GM21360 (cell line): Measurements from ENCODE around the gene ADARB2.
"Not testable (repeated sequence)": the region's sequence is repeated elsewhere in the genome, so short reads cannot be mapped to it uniquely, and the experiment has no call there.

Source experiments
- ATAC-seq: cut with Tn5 transposase; IDR thresholded peaks from one replicate; pipeline ENCODE4 v1.9.1; 2021; ENCODE audit warnings: mild to moderate bottlenecking, moderate library complexity; ENCODE audit not compliant: unreplicated experiment

ADARB2 gene

GRCh38 chr10:1617376-1618317 lies 119.7 kb downstream of the ADARB2 start:
- ATAC-seq, result not testable (repeated sequence)

- not testable (repeated sequence) for ATAC-seq
Measured at GRCh38 chr10:1616701-1617100, 120.6 kb downstream of the ADARB2 start.

DNA sequence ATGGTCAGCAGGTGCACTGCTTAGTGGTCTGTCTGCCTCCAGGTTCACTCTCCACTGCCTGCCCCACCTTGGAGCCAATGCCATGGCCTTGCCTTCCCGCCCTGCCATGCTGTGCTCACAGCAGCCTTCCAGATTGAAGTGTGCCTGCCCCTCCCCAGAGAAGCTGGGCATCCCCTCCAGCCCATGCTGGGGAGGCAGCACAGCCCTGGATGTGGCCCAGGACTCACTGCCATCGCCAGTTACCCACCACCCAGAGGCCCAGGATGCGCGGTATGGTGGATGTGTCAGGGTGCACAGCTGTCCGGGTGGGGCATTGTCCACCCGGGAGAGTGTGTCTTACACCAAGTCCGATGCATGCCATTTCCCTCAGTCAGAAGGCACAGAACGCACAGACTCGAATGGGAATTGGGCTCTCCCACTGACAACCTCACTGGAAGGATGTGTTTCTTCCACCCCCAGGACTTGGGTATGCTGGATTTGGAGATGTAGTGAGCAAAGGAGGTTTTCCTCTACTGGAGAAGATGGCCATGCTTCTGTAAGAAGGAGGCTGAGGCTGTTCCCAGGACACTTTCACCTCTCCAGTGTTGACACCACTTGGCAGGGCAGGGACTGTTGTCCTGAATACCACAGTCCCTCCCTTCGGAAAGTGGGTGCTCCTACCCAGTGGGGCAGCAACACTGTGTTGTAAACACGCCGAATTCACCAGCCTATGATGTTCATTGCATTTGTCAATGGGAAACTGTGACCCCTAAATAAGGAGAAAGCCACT lies 122.0 kb downstream of the ADARB2 start:
- ATAC-seq, result no peak

DNA sequence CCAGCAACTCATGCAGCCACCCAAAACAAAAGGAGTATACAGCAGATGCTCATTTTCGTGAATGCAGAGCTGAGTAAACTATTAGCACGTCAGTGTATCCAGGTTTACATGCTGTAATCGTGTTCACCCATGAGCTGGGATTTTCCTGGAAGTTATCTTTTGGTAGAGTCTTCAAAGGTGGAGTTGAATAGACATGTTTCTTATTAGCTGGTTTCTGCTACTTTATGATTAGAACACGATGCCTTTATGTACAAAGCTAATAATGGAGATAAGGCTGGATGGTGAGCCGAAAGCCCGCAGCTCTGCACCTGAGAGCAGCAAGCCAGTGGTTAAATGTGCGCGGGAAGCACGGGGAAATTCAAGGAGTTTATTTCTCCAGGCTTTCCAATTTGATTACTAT lies 123.8 kb downstream of the ADARB2 start:
- no peak for ATAC-seq

GRCh38 chr10:1612908-1613307 lies 124.4 kb downstream of the ADARB2 start:
- no peak for ATAC-seq

GRCh38 chr10:1611936-1612550 lies 125.3 kb downstream of the ADARB2 start:
- no peak for ATAC-seq

DNA sequence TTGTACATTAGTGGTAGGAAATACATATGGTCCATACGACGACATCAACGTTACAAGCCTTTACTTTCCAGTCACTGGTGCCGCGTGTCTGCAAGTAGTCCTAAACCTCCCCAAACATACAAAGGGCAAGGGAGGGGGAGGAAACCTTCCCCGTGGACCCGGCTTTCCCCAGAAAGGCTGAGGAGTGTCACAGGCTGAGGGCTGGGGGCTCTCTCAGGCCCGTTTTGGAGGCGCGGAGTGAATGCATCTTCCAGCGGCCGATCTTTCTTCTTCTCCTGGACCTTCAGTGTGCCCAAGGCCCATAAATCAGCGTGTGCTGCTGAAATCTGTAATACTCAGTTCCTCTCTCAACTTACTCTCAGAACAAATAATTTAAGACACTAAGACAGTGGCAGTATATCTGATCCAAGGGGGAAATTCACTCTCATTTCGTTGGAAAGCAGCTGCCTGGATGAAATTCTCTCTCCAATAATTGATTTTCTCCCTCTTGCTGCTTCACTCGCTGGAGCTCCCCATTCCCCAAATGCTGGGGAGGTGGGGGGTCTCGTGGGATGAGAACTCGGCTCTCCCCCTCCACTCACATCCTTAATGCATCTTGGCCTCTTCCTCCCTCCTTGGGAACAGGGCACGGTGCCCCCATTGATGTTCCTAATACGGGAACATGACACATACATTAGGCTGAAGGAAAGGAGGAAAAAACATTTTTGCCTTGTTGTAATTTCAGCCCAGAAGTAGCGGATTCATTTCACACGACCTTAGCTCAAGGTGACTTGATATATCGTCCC lies 126.1 kb downstream of the ADARB2 start:
- no peak for ATAC-seq

GRCh38 chr10:1609648-1609970 lies 127.7 kb downstream of the ADARB2 start:
- no peak for ATAC-seq

DNA sequence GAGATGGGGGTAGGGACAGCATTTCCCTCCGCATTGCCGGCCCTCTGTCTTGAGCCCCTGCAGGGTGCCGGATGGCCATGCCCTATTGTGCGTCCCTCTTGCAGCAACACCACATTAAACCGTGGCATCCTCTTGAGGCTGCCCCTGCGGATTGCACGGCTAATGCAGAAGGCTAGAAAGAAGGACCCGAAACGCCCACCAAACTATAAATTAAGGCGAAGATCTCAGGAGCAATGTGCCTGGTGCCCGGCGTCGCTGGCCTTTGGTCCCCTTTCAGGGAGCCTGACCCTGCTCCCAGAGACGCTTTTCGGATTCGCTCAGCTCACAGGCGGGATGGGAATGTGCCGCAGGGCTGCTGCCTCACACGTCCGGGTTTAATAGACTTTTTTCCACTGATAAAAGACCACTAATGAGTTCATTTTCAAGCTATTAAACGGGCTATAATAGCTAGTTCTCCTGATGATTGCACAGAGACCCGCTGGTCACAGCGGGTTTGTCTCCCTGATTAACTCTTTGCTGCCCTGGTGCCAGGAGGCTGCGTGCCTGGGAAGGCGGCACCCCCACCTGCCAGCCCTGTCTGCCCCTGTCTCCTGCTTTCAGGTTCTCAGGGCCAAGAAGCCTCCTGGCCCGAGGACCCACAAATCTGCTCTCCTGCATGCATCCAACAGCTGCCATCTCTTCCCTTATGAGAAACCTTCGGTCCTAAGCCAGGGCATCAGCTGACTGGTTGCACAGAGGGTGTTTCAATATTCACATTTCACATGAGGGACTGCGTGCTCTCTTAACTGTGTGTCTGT lies 128.3 kb downstream of the ADARB2 start:
- ATAC-seq, result no peak

DNA sequence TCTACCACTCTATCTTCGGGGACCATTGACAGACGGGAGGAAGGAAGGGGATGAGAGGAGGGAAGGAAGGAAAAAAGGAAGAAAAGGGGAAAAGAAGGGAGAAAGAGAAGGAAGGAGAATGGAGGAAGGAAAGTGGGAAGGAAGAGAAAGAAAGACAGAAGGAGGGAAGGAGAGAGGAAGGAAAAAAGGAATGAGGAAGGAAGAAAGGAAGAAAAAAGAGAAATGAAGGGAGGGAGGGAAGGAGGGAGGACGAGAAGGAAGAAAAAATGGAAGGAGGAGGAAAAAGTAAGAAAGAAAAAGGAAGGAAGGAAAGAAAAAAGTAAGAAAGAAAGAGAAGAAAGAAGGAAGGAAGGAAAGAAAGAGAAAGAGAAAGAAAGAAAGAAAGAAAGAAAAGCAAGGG lies 128.9 kb downstream of the ADARB2 start:
- ATAC-seq, result no peak

DNA sequence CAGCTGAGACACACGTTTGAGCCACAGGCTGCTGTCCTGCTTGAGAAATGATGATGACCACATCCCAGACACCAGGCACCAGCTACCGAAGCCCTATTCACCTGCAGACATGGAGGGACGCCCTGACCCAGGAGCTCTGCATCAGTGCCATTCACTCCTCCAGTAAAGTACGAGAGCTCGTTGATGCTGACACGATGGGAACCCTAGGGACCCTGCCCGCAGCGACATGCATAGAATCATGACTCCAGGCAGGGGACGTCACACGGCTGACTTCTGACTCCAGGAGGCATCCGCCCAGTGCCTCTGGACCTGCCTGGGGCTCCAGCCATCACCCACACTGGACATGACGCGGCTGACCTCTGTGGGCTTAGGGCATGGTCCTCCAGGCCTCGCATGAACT lies 129.9 kb downstream of the ADARB2 start:
- no peak for ATAC-seq

- ATAC-seq, result no peak
Measured at GRCh38 chr10:1605999-1606940, 131.1 kb downstream of the ADARB2 start.

GRCh38 chr10:1605121-1605520 lies 132.2 kb downstream of the ADARB2 start:
- ATAC-seq, result no peak

DNA sequence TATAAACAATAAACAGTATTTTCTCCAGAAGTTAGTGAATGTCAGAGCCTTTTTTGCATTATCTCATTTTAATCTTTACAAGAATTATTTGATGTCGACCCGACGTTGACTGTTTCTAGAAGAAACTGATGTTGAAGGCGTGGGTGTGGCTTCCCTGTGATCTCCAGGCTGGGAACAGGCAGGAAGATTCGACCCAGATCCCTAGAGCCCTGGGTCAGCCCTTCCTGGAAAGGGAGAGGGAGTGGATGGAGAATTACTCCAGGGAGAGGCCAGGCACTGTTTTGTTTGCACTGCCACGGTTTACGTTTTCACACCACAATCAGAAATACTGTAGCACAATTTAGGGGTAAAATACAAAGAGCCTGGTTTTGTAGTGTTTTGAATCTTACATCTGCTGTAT lies 133.1 kb downstream of the ADARB2 start:
- ATAC-seq, result no peak

DNA sequence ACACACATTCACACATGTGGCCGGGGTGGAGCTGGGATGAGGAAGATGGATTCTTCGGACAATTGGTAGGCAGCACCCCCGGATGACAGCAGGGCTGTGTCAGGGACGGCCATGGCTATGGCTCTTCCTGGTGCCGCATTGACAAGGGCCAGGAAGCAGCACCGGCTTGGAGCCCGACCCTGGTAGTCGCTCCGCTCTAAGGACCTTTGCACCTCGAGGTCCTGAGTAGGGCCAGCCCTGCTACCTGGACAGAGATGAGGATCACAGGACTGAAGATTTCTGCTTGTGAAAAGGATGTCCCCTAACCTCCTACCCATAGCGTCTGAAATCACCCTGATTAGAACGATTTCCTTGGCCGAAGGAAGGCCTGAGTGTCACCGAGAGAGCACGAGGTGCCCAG lies 134.1 kb downstream of the ADARB2 start:
- no peak for ATAC-seq

DNA sequence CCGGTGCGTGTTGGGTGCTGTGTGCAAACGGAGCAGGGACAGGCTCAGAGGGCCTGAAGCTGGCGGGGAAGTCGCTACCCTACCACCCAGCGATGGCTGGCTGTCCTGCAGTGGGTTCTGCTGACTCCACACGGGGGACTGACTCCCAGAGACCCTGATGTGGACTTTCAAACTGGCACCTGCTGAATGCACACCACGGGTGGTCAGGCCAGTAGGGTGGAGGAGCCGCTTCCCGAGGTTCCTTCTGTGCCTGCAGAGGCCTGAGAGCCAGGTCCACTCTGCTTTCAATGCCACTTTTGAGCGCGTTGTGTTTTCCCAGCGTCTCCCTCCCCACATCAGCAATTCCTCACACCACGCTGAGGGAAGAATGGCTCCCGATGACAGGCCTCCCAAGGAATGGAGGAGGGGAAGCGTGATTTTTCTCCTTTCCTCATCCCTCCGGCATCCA lies 135.3 kb downstream of the ADARB2 start:
- no peak for ATAC-seq

GRCh38 chr10:1601406-1601805 lies 135.9 kb downstream of the ADARB2 start:
- ATAC-seq, result no peak

GRCh38 chr10:1600861-1601260 lies 136.5 kb downstream of the ADARB2 start:
- ATAC-seq, result no peak
